Central memory CD8-positive, alpha-beta T cell (primary cell): ENCODE data around the gene STPG3.

Source experiments
- ATAC-seq: fragments of 150-1000 bp; cut with Tn5 transposase; replicated peaks from 2 replicates; pipeline ENCODE4 v1.10.0; 2022; ENCODE audit warnings: mild to moderate bottlenecking, moderate FRiP score, moderate number of reproducible peaks; ENCODE audit not compliant: poor library complexity, severe bottlenecking; ENCODE audit errors: extremely low read depth
- DNase-seq, 2 donors: peaks; one replicate each; pipeline ENCODE4 v3.0.0; 2021; ENCODE audit warnings: low spot score in 2 of 2
- H3K27ac Mint-ChIP-seq: one replicate; pipeline ENCODE4 v1.8.0; 2022; ENCODE audit warnings: low read depth, mild to moderate bottlenecking, moderate library complexity, mixed read lengths
- H3K27me3 Mint-ChIP-seq: one replicate; pipeline ENCODE4 v1.8.0; 2022; ENCODE audit warnings: mixed read lengths
- H3K36me3 Mint-ChIP-seq: one replicate; pipeline ENCODE4 v1.8.0; 2022; ENCODE audit warnings: mild to moderate bottlenecking, moderate library complexity, mixed read lengths; ENCODE audit not compliant: insufficient read depth
- H3K4me1 Mint-ChIP-seq: one replicate; pipeline ENCODE4 v1.8.0; 2022; ENCODE audit warnings: mixed read lengths
- H3K4me3 Mint-ChIP-seq: one replicate; pipeline ENCODE4 v1.8.0; 2022; ENCODE audit warnings: mild to moderate bottlenecking, moderate library complexity, mixed read lengths
- H3K9me3 Mint-ChIP-seq: one replicate; pipeline ENCODE4 v1.8.0; 2022; ENCODE audit warnings: mixed read lengths

Gene STPG3

GRCh38 chr9:137273095-137273490 lies 22.0 kb downstream of the STPG3 start:
- H3K27me3 Mint-ChIP-seq, result no peaks in the 10 kb centered on the region
- ATAC-seq (no peak), DNase-seq (no peak)
- H3K4me1 Mint-ChIP-seq, result peaks cover 25% of the 10 kb centered on the region
- H3K9me3 Mint-ChIP-seq, result no peaks in the 10 kb centered on the region
- no peak overlapping the region for H3K4me3 Mint-ChIP-seq
- no peak overlapping the region for H3K27ac Mint-ChIP-seq
- peaks cover 13% of the 10 kb centered on the region for H3K36me3 Mint-ChIP-seq

- ATAC-seq (no peak), DNase-seq (no peak)
- Mint-ChIP-seq H3K9me3 (no peaks in the 10 kb centered on the region), H3K36me3 (peaks cover 11% of the 10 kb centered on the region), H3K27ac (no peak overlapping the region), H3K27me3 (no peaks in the 10 kb centered on the region), H3K4me3 (no peak overlapping the region), H3K4me1 (peaks cover 25% of the 10 kb centered on the region)
Observed at GRCh38 chr9:137273611-137274320, 22.7 kb downstream of the STPG3 start.

GRCh38 chr9:137275203-137275587 lies 24.1 kb downstream of the STPG3 start:
- Mint-ChIP-seq H3K4me3 (peak overlapping the region; percentile 5), H3K27me3 (no peaks in the 10 kb centered on the region), H3K27ac (peak overlapping the region; percentile 77), H3K36me3 (peaks cover 7% of the 10 kb centered on the region), H3K9me3 (no peaks in the 10 kb centered on the region), H3K4me1 (peaks cover 25% of the 10 kb centered on the region)
- no peak for DNase-seq
- no peak for ATAC-seq

- no peaks in the 10 kb centered on the region for H3K27me3 Mint-ChIP-seq
- H3K27ac Mint-ChIP-seq, result peak overlapping the region; percentile 77
- H3K4me3 Mint-ChIP-seq, result peak overlapping the region; percentile 5
- no peak for ATAC-seq
- peaks cover 25% of the 10 kb centered on the region for H3K4me1 Mint-ChIP-seq
- DNase-seq, result no peak
- peaks cover 7% of the 10 kb centered on the region for H3K36me3 Mint-ChIP-seq
- H3K9me3 Mint-ChIP-seq, result no peaks in the 10 kb centered on the region
Observed at GRCh38 chr9:137275588-137276472, 24.7 kb downstream of the STPG3 start.

- DNase-seq (no peak), ATAC-seq (no peak)
- H3K36me3 Mint-ChIP-seq, result peaks cover 5% of the 10 kb centered on the region
- H3K4me3 Mint-ChIP-seq, result peak overlapping the region; percentile 64
- H3K27ac Mint-ChIP-seq, result peak overlapping the region; percentile 35
- no peaks in the 10 kb centered on the region for H3K9me3 Mint-ChIP-seq
- peaks cover 19% of the 10 kb centered on the region for H3K4me1 Mint-ChIP-seq
- H3K27me3 Mint-ChIP-seq, result no peaks in the 10 kb centered on the region
Observed at GRCh38 chr9:137276473-137277328, 25.6 kb downstream of the STPG3 start.

GRCh38 chr9:137277329-137278041 lies 26.4 kb downstream of the STPG3 start, which contains the start of gene TOR4A:
Gene TOR4A, plus strand, starts transcription at chr9:137277726. Its CDS starts 964 bp downstream, at chr9:137278690.
- Mint-ChIP-seq H3K4me3 (peak within 1 kb of the TSS; percentile 64), H3K27me3 (no peaks in the 10 kb centered on the region), H3K9me3 (no peaks in the 10 kb centered on the region), H3K4me1 (peaks cover 19% of the 10 kb centered on the region), H3K27ac (peak within 1 kb of the TSS; percentile 35), H3K36me3 (peaks cover 5% of the 10 kb centered on the region)
- DNase-seq (no peak), ATAC-seq (peak; percentile 54)

- no peak for ATAC-seq
- H3K4me3 Mint-ChIP-seq, result peak overlapping the region; percentile 64
- no peak for DNase-seq
- H3K4me1 Mint-ChIP-seq, result peaks cover 19% of the 10 kb centered on the region
- H3K27ac Mint-ChIP-seq, result no peak overlapping the region
- H3K27me3 Mint-ChIP-seq, result no peaks in the 10 kb centered on the region
- peaks cover 5% of the 10 kb centered on the region for H3K36me3 Mint-ChIP-seq
- no peaks in the 10 kb centered on the region for H3K9me3 Mint-ChIP-seq
Observed at GRCh38 chr9:137278061-137278701, 27.1 kb downstream of the STPG3 start.

GRCh38 chr9:137278721-137279711 lies 27.9 kb downstream of the STPG3 start:
- no peaks in the 10 kb centered on the region for H3K27me3 Mint-ChIP-seq
- H3K4me1 Mint-ChIP-seq, result peaks cover 19% of the 10 kb centered on the region
- peaks cover 5% of the 10 kb centered on the region for H3K36me3 Mint-ChIP-seq
- ATAC-seq, result no peak
- no peak overlapping the region for H3K4me3 Mint-ChIP-seq
- no peaks in the 10 kb centered on the region for H3K9me3 Mint-ChIP-seq
- H3K27ac Mint-ChIP-seq, result no peak overlapping the region
- DNase-seq, result no peak

GRCh38 chr9:137279741-137280473 lies 28.8 kb downstream of the STPG3 start:
- Mint-ChIP-seq H3K9me3 (no peaks in the 10 kb centered on the region), H3K27ac (no peak overlapping the region), H3K36me3 (peaks cover 5% of the 10 kb centered on the region), H3K4me3 (no peak overlapping the region), H3K4me1 (peaks cover 13% of the 10 kb centered on the region), H3K27me3 (no peaks in the 10 kb centered on the region)
- ATAC-seq, result no peak
- DNase-seq, result no peak

GRCh38 chr9:137280474-137281344 lies 29.6 kb downstream of the STPG3 start:
- Mint-ChIP-seq H3K27ac (no peak overlapping the region), H3K36me3 (peaks cover 5% of the 10 kb centered on the region), H3K27me3 (no peaks in the 10 kb centered on the region), H3K9me3 (no peaks in the 10 kb centered on the region), H3K4me3 (no peak overlapping the region), H3K4me1 (peaks cover 8% of the 10 kb centered on the region)
- ATAC-seq (no peak), DNase-seq (no peak)
